ENCODE data around the gene TEKT1.
"Not testable (repeated sequence)": the region's sequence is repeated elsewhere in the genome, so short reads cannot be mapped to it uniquely, and the experiment has no call there.

Gene TEKT1

DNA sequence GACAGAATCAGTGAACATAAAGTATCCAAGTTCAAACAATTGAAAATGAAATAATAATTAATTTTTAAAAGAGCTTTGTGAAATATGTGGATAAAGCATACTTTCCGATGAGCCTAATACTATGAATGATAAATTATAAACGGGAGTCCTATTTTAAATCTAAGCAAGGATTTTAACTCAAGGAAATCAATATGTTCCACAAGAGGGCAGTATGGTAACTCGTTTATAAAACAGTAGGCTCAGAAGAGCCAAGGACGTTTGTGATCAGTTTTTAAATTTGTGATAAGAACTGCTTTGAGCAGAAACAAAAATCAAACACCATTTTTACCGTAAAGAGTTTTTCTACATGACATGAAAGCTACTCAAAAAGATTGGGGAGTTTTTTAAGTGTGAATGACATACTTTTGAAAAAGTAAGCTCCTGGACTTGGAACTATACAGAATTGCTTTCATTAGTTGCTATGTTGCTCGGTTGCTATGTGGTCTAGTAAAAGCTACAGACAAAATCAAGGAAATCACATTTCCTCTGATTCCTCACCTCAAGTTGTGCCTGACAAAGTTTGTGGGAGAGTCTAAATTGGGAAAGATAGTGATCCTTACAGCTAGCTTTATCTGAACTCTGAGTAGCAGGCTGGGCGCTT lies 11.8 kb upstream of the TEKT1 start:
- no peak overlapping the region for H3K4me3 ChIP-seq (replicated peaks in 1 of 2; ENCODE audit: low read depth in 2 of 2, low read length in 2 of 2)
- peak; percentile 68 to 78 for DNase-seq (ENCODE audit: low read depth in 2 of 2)
- peak; percentile 34 for TF ChIP-seq CTCF (IDR thresholded peaks at IDR 0.05; ENCODE audit: low read depth, low read length)

DNA sequence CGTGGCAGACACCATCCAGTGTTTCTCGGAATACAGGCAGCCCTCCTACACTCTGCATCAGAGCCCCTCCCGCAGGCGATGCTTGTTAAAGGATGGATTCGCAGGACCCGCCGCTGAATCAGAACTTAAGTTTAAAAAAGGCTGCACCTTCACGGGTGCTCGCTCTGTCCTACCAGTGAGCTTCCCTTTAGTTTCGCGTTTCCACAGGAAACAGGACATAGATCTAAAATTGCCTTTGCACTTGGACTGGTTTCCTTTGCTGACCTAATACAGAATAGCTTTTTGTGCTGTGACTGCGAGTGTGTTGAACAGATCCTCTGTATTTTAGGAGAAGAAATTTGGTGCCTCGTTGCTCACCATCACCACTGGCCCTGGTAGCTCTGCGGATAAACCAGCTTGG lies 10.2 kb upstream of the TEKT1 start:
- not testable (repeated sequence) for H3K4me3 ChIP-seq (replicated peaks in 1 of 2; ENCODE audit: low read depth in 2 of 2, low read length in 2 of 2); DNase-seq (ENCODE audit: low read depth in 2 of 2)

- H3K4me3 ChIP-seq (replicated peaks in 1 of 2; ENCODE audit: low read depth in 2 of 2, low read length in 2 of 2) = no peak overlapping the region
- TF ChIP-seq CTCF (IDR thresholded peaks at IDR 0.05; ENCODE audit: low read depth, low read length) = no peak
- DNase-seq (ENCODE audit: low read depth in 2 of 2) = no peak
These were observed 1.0 kb downstream of the TEKT1 start for GRCh38 chr17:6830383-6830986.

GRCh38 chr17:6823011-6823442 lies 8.5 kb downstream of the TEKT1 start:
- peak; percentile 65 to 93 for DNase-seq (ENCODE audit: low read depth in 2 of 2)
- H3K4me3 ChIP-seq (replicated peaks in 1 of 2; ENCODE audit: low read depth in 2 of 2, low read length in 2 of 2) = no peak overlapping the region
- TF ChIP-seq CTCF (IDR thresholded peaks at IDR 0.05; ENCODE audit: low read depth, low read length) = no peak

DNA sequence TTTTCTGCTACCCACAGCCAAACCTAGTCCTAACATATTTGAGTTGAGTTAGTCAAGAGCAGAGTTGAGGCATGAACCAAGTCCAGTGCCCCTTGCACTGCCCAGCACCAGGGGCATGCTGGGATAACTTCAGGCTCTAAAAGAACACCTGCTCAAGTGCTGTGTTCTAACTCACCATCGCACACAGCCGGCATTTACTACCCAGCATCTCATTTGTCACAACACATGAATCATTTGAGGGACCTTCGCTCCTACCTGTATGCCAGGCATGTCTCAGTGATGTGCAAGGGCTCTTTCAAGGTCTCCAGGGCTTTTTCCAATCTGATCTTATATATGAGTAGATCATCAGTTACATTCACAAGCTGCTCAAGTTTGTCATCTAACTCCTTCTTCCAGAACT lies 12.6 kb downstream of the TEKT1 start:
- no peak for TF ChIP-seq CTCF (IDR thresholded peaks at IDR 0.05; ENCODE audit: low read depth, low read length)
- no peak for DNase-seq (ENCODE audit: low read depth in 2 of 2)
- no peak overlapping the region for H3K4me3 ChIP-seq (replicated peaks in 1 of 2; ENCODE audit: low read depth in 2 of 2, low read length in 2 of 2)

GRCh38 chr17:6816368-6816767 lies 15.2 kb downstream of the TEKT1 start:
- not testable (repeated sequence) for H3K4me3 ChIP-seq (replicated peaks in 1 of 2; ENCODE audit: low read depth in 2 of 2, low read length in 2 of 2)

GRCh38 chr17:6815775-6816174 lies 15.8 kb downstream of the TEKT1 start:
- no peak overlapping the region for H3K4me3 ChIP-seq (replicated peaks in 1 of 2; ENCODE audit: low read depth in 2 of 2, low read length in 2 of 2)
- DNase-seq (ENCODE audit: low read depth in 2 of 2) = no peak
- no peak for TF ChIP-seq CTCF (IDR thresholded peaks at IDR 0.05; ENCODE audit: low read depth, low read length)

More at GRCh38 chr17:6816368-6816767, 15.2 kb downstream of the TEKT1 start:
- DNase-seq (ENCODE audit: low read depth in 2 of 2) = not testable (repeated sequence)

DNA sequence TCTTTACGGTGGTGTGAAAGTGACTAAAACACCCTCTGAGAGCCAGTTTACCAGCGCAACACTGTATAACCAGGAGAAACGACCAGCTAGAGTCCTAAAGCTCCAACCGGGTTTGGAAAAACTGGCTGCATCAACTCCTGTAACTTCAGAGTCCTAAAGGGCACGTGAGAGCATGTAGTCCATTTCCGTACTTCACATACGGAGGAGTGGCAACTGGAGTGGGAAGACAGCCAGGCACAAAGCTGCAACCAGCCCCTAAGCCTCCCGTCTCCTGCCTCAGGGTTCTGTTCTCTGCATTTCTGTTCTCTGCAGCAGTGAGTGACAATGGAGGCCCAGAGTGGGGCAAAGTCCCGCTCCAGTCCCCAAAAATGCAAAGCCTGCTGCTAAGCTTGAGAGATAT lies 19.2 kb downstream of the TEKT1 start:
- no peak overlapping the region for H3K4me3 ChIP-seq (replicated peaks in 1 of 2; ENCODE audit: low read depth in 2 of 2, low read length in 2 of 2)
- DNase-seq (ENCODE audit: low read depth in 2 of 2) = no peak
- TF ChIP-seq CTCF (IDR thresholded peaks at IDR 0.05; ENCODE audit: low read depth, low read length) = no peak
